Keratinocyte (primary cell): ENCODE results near the gene SETBP1. TPM values are rescaled to one million over a fixed set of nuclear protein-coding genes. Genes with fewer than 3 reads are reported as not detected.

ENCODE experiments used
- DNase-seq: peaks from one replicate; pipeline ENCODE4 v3.0.0-alpha.2; 2011; ENCODE audit warnings: low read depth, missing footprints, low spot score
- FAIRE-seq: peaks from 2 replicates; lab custom pipeline; 2011; peaks lifted over from hg19 to GRCh38; lab: Jason Lieb, UNC
- H2AFZ ChIP-seq: 2 replicates; pipeline ENCODE4 v1.6.0; 2012; ENCODE audit warnings: low read length, control low read depth, inconsistent platforms; ENCODE audit not compliant: control insufficient read depth
- H3K27ac ChIP-seq: 2 replicates; pipeline ENCODE4 v1.5.1; 2011; ENCODE audit warnings: low read length; ENCODE audit not compliant: control insufficient read depth, insufficient read depth
- H3K27me3 ChIP-seq: 3 replicates; pipeline ENCODE4 v1.6.0; 2011; ENCODE audit warnings: low read length; ENCODE audit not compliant: control insufficient read depth, insufficient read depth; ENCODE audit errors: extremely low read depth
- H3K36me3 ChIP-seq, 2 experiments: 2 replicates in 1 of 2; 3 replicates in 1 of 2; pipeline ENCODE4 v1.5.1; 2011; ENCODE audit warnings: low read length in 2 of 2, mild to moderate bottlenecking in 1 of 2; ENCODE audit not compliant: control insufficient read depth in 2 of 2, insufficient read depth in 2 of 2; ENCODE audit errors: extremely low read depth in 1 of 2
- H3K4me1 ChIP-seq: 3 replicates; pipeline ENCODE4 v1.5.1; 2011; ENCODE audit warnings: low read length; ENCODE audit not compliant: control insufficient read depth, insufficient read depth; ENCODE audit errors: extremely low read depth
- H3K4me2 ChIP-seq: 3 replicates; pipeline ENCODE4 v1.6.0; 2011; ENCODE audit warnings: low read depth, low read length; ENCODE audit not compliant: control insufficient read depth, insufficient read depth; ENCODE audit errors: extremely low read depth
- H3K4me3 ChIP-seq, 3 experiments: fragments of 200-600 bp in 1 of 3; sonication (generic) in 1 of 3; 2 replicates in 2 of 3; 3 replicates in 1 of 3; pipeline ENCODE4 v1.5.1; 2011 to 2016; ENCODE audit warnings: low read length in 3 of 3, mild to moderate bottlenecking in 3 of 3, control low read depth in 2 of 3, inconsistent platforms in 1 of 3, low read depth in 1 of 3, mixed read lengths in 1 of 3, mixed run types in 1 of 3, moderate library complexity in 1 of 3; ENCODE audit not compliant: control insufficient read depth in 2 of 3, insufficient read depth in 2 of 3; ENCODE audit errors: extremely low read depth in 1 of 3
- H3K79me2 ChIP-seq: 2 replicates; pipeline ENCODE4 v1.6.0; 2012; ENCODE audit warnings: low read length; ENCODE audit not compliant: control insufficient read depth, insufficient read depth
- H3K9ac ChIP-seq: 3 replicates; pipeline ENCODE4 v1.6.0; 2011; ENCODE audit warnings: low read length; ENCODE audit not compliant: control insufficient read depth, insufficient read depth; ENCODE audit errors: extremely low read depth
- H3K9me1 ChIP-seq: 3 replicates; pipeline ENCODE4 v1.6.0; 2011; ENCODE audit warnings: low read length; ENCODE audit not compliant: control insufficient read depth, insufficient read depth; ENCODE audit errors: extremely low read depth
- H3K9me3 ChIP-seq: 2 replicates; pipeline ENCODE4 v1.5.1; 2012; ENCODE audit warnings: low read depth, low read length; ENCODE audit not compliant: control insufficient read depth
- H4K20me1 ChIP-seq: 3 replicates; pipeline ENCODE4 v1.6.0; 2011; ENCODE audit warnings: low read length; ENCODE audit not compliant: control insufficient read depth, insufficient read depth; ENCODE audit errors: extremely low read depth
- CTCF ChIP-seq, 3 experiments: IDR thresholded peaks in 1 of 3; conservative IDR thresholded peaks in 1 of 3; optimal IDR thresholded peaks in 1 of 3; 2 replicates in 2 of 3; 3 replicates in 1 of 3; pipeline versions ENCODE3 to v1.5.1; 2011; ENCODE audit warnings: low read length in 3 of 3, mild to moderate bottlenecking in 3 of 3, moderate library complexity in 2 of 3, control low read depth in 1 of 3, inconsistent platforms in 1 of 3; ENCODE audit not compliant: insufficient read depth in 2 of 3; ENCODE audit errors: extremely low read depth in 1 of 3
- EZH2 ChIP-seq: IDR thresholded peaks from one replicate; pipeline ENCODE4 v1.6.1; 2012; ENCODE audit warnings: inconsistent platforms, mild to moderate bottlenecking, low read length, moderate library complexity
- dilution Hi-C: fragments of 300-500 bp; cut with MboI; formaldehyde crosslinking; loops from one replicate; pipeline ENCODE4 v1.7.0; 2020; ENCODE audit warnings: low sequenced_read_pairs; ENCODE audit not compliant: extremely low pct_ligation_motif_present
- polyA plus RNA-seq, 5 experiments: library from polyadenylated mRNA; depleted of rRNA in 3 of 5; stranded (reverse) in 3 of 5; stranded (forward) in 1 of 5; unstranded in 1 of 5; fragments of >200 nt; gene quantifications; 1 replicate in 1 of 5; 2 replicates in 3 of 5; 3 replicates in 1 of 5; pipeline versions ENCODE4 v1.2.1 to v1.2.3, GENCODE V29; 2011 to 2012; ENCODE audit warnings: missing spikeins in 2 of 5, low read depth in 1 of 5, low replicate concordance in 1 of 5

The SETBP1 gene
- polyA plus RNA-seq, 1 donor (not counting 4 experiments of a cell fraction or from before 2014, with no cell fraction given), result 3.3 TPM

- DNase-seq (no peak), FAIRE-seq (no peak)
- no peaks in the 10 kb centered on the region for H4K20me1 ChIP-seq
- no peak overlapping the region for H3K4me3 ChIP-seq
- TF ChIP-seq CTCF (optimal IDR thresholded peaks at IDR 0.05 in 1 of 3, IDR thresholded peaks at IDR 0.05 in 1 of 3, conservative IDR thresholded peaks at IDR 0.05 in 1 of 3; ENCODE audit: extremely low read depth in 1 of 3, insufficient read depth in 2 of 3, low read length in 3 of 3) (no peak), EZH2 (no peak)
- no peak overlapping the region for H3K9ac ChIP-seq
- H3K79me2 ChIP-seq, result no peaks in the 10 kb centered on the region
- no peak overlapping the region for H2AFZ ChIP-seq
- dilution Hi-C loops, result no loop called here
- no peak overlapping the region for H3K27ac ChIP-seq
- H3K4me2 ChIP-seq, result no peak overlapping the region
- H3K4me1 ChIP-seq, result peaks cover 13% of the 10 kb centered on the region
- H3K27me3 ChIP-seq, result no peaks in the 10 kb centered on the region
- H3K9me3 ChIP-seq, result no peaks in the 10 kb centered on the region
- H3K36me3 ChIP-seq, result peaks cover 0 to 1% of the 10 kb centered on the region in 2 experiments
- no peaks in the 10 kb centered on the region for H3K9me1 ChIP-seq
These were observed 185.4 kb downstream of the SETBP1 start for GRCh38 chr18:44866103-44866502.

GRCh38 chr18:44869533-44869932 is 188.8 kb downstream of the SETBP1 start:
- TF ChIP-seq CTCF (optimal IDR thresholded peaks at IDR 0.05 in 1 of 3, IDR thresholded peaks at IDR 0.05 in 1 of 3, conservative IDR thresholded peaks at IDR 0.05 in 1 of 3; ENCODE audit: extremely low read depth in 1 of 3, insufficient read depth in 2 of 3, low read length in 3 of 3) (no peak), EZH2 (no peak)
- no peak for FAIRE-seq
- H4K20me1 ChIP-seq, result no peaks in the 10 kb centered on the region
- dilution Hi-C loops, result no loop called here
- H3K9me3 ChIP-seq, result no peaks in the 10 kb centered on the region
- H3K27ac ChIP-seq, result no peak overlapping the region
- H3K9me1 ChIP-seq, result no peaks in the 10 kb centered on the region
- no peak for DNase-seq
- no peak overlapping the region for H3K4me2 ChIP-seq
- H3K36me3 ChIP-seq, result peaks cover 0 to 1% of the 10 kb centered on the region in 2 experiments
- H3K79me2 ChIP-seq, result no peaks in the 10 kb centered on the region
- no peaks in the 10 kb centered on the region for H3K27me3 ChIP-seq
- H3K9ac ChIP-seq, result no peak overlapping the region
- no peak overlapping the region for H3K4me3 ChIP-seq
- H2AFZ ChIP-seq, result no peak overlapping the region
- no peaks in the 10 kb centered on the region for H3K4me1 ChIP-seq
